Naive thymus-derived CD4-positive, alpha-beta T cell (primary cell): Measurements from ENCODE around the gene WTIP. TPM values are rescaled to one million over a fixed set of nuclear protein-coding genes. Genes with fewer than 3 reads are reported as not detected.

Source experiments
- ATAC-seq: fragments of 150-1000 bp; cut with Tn5 transposase; 2 replicates; pipeline ENCODE4 v1.10.0; 2021; ENCODE audit warnings: mild to moderate bottlenecking, moderate library complexity
- CTCF ChIA-PET: fragments of 350-600 bp; sonication (Branson Sonifier 250); formaldehyde crosslinking; loops from one replicate; lab custom pipeline; 2021; ENCODE audit warnings: antibody characterized with exemption; lab: Charles Lee
- POLR2A ChIA-PET: fragments of 350-600 bp; sonication (Branson Sonifier 250); formaldehyde crosslinking; loops from one replicate; lab custom pipeline; 2021; ENCODE audit warnings: antibody characterized with exemption, inconsistent platforms; lab: Charles Lee
- DNase-seq, 9 donors: peaks; one replicate each; pipeline versions ENCODE4 v3.0.0 to v3.0.0-alpha.2; 2020 to 2022; ENCODE audit warnings: mixed read lengths in 1 of 9
- H3K27ac ChIP-seq: one replicate; pipeline ENCODE4 v1.7.0; 2013; ENCODE audit warnings: mild to moderate bottlenecking, low read depth, low read length, moderate library complexity
- H3K27me3 ChIP-seq, 2 donors: one replicate each; pipeline ENCODE4 v1.7.0; 2013; ENCODE audit warnings: low read length in 2 of 2, mild to moderate bottlenecking in 2 of 2, moderate library complexity in 2 of 2; ENCODE audit not compliant: control insufficient read depth in 2 of 2, insufficient read depth in 2 of 2
- H3K36me3 ChIP-seq, 3 experiments: 1 replicate in 2 of 3; 2 replicates in 1 of 3; pipeline ENCODE4 v1.7.0; 2013; ENCODE audit warnings: low read length in 3 of 3, mild to moderate bottlenecking in 3 of 3, moderate library complexity in 1 of 3; ENCODE audit not compliant: insufficient read depth in 3 of 3, control insufficient read depth in 2 of 3
- H3K4me1 ChIP-seq, 2 donors: one replicate each; pipeline ENCODE4 v1.7.0; 2013; ENCODE audit warnings: low read length in 2 of 2, mild to moderate bottlenecking in 2 of 2, moderate library complexity in 1 of 2; ENCODE audit not compliant: control insufficient read depth in 2 of 2, insufficient read depth in 2 of 2
- H3K4me3 ChIP-seq: 2 replicates; pipeline ENCODE4 v1.7.0; 2013; ENCODE audit warnings: mild to moderate bottlenecking, low read length
- H3K9me3 ChIP-seq, 3 experiments: 1 replicate in 2 of 3; 2 replicates in 1 of 3; pipeline ENCODE4 v1.7.0; 2013; ENCODE audit warnings: low read length in 3 of 3; ENCODE audit not compliant: control insufficient read depth in 2 of 3
- H3K27ac Mint-ChIP-seq, 9 donors: one replicate each; pipeline ENCODE4 v1.8.0; 2020 to 2022; ENCODE audit warnings: mixed read lengths in 9 of 9, mild to moderate bottlenecking in 8 of 9, moderate library complexity in 5 of 9, inconsistent platforms in 2 of 9
- H3K27me3 Mint-ChIP-seq, 5 donors: one replicate each; pipeline ENCODE4 v1.8.0; 2021 to 2022; ENCODE audit warnings: mixed read lengths in 5 of 5, mild to moderate bottlenecking in 1 of 5
- H3K36me3 Mint-ChIP-seq, 5 donors: one replicate each; pipeline ENCODE4 v1.8.0; 2020 to 2022; ENCODE audit warnings: mixed read lengths in 5 of 5, mild to moderate bottlenecking in 3 of 5, inconsistent platforms in 1 of 5
- H3K4me1 Mint-ChIP-seq, 7 donors: one replicate each; pipeline ENCODE4 v1.8.0; 2020 to 2022; ENCODE audit warnings: mixed read lengths in 7 of 7, mild to moderate bottlenecking in 3 of 7, inconsistent platforms in 1 of 7
- H3K4me3 Mint-ChIP-seq, 10 donors: one replicate each; pipeline ENCODE4 v1.8.0; 2020 to 2022; ENCODE audit warnings: mild to moderate bottlenecking in 10 of 10, mixed read lengths in 10 of 10, moderate library complexity in 6 of 10, inconsistent platforms in 2 of 10
- H3K9me3 Mint-ChIP-seq, 11 donors: one replicate each; pipeline ENCODE4 v1.8.0; 2020 to 2022; ENCODE audit warnings: mixed read lengths in 11 of 11, mild to moderate bottlenecking in 4 of 11, inconsistent platforms in 1 of 11, moderate library complexity in 1 of 11
- intact Hi-C, 2 donors: fragments of 100-400 bp; cut with micrococcal nuclease; formaldehyde crosslinking; loops; one replicate each; pipeline ENCODE4 v1.15.1; 2023
- polyA plus RNA-seq, 2 donors: library from polyadenylated mRNA; unstranded; fragments of 300-500 nt; fragmentation: Illumina TruSeq; gene quantifications; one replicate each; pipeline ENCODE4 v1.2.3, GENCODE V29; 2021
- total RNA-seq, 6 experiments: library from RNA in 5 of 6; stranded (reverse) in 5 of 6; gene quantifications; 1 replicate in 5 of 6; 2 replicates in 1 of 6; pipeline ENCODE4 v1.2.3 and lab custom pipeline; 2021 to 2026

WTIP gene
- total and polyA plus RNA-seq, 7 experiments from 2014 or later: 0.08 to 0.77 (median 0.22) TPM; not detected in 2

- Histone ChIP-seq H3K36me3 (no peaks in the 10 kb centered on the region), H3K4me1 (no peaks in the 10 kb centered on the region), H3K27ac (no peak overlapping the region), H3K27me3 (no peaks in the 10 kb centered on the region), H3K4me3 (no peak overlapping the region), H3K9me3 (no peaks in the 10 kb centered on the region)
- H3K36me3 Mint-ChIP-seq: no peaks in the 10 kb centered on the region
- H3K9me3 Mint-ChIP-seq: peaks cover 0 to 2% (median 0%) of the 10 kb centered on the region in 11 donors
- H3K4me1 Mint-ChIP-seq: peaks cover 0 to 9% (median 3%) of the 10 kb centered on the region in 7 donors
- H3K27me3 Mint-ChIP-seq: peaks cover 36 to 56% (median 46%) of the 10 kb centered on the region in 5 donors
- CTCF ChIA-PET: no interaction called here
- peak overlapping the region in 1 of 9 donors; percentile 36 for H3K27ac Mint-ChIP-seq
- no peak overlapping the region for H3K4me3 Mint-ChIP-seq
- ATAC-seq (no peak), DNase-seq (no peak)
- intact Hi-C loops: no loop called here
- POLR2A ChIA-PET: no interaction called here
Measured at GRCh38 chr19:34484328-34484727, 2.8 kb downstream of the WTIP start.

DNA sequence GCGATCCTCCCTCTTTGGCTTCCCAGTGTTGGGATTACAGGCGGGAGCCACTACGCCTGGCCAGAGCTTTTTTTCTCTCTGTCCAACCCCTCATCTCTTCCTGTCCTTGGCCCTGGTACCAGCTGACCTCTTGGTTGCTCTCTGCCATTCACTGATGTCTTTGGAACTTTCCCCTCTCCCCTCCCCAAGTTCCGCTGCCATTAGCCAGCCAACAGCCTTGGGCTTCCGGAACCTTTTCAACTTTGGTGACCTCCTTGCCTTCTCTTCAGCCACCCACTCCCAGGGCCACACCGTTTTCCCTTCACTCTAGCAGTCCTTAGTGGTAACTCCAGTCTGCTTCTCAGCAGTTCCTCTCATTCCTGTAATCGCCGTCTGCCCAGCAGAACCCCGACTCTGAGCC lies 4.3 kb downstream of the WTIP start:
- Mint-ChIP-seq H3K27ac (no peak overlapping the region), H3K4me1 (peaks cover 0 to 9% (median 3%) of the 10 kb centered on the region in 7 donors), H3K4me3 (no peak overlapping the region), H3K27me3 (peaks cover 31 to 44% (median 32%) of the 10 kb centered on the region in 5 donors), H3K9me3 (peaks cover 0 to 2% (median 0%) of the 10 kb centered on the region in 11 donors), H3K36me3 (no peaks in the 10 kb centered on the region)
- Histone ChIP-seq H3K4me3 (no peak overlapping the region), H3K36me3 (no peaks in the 10 kb centered on the region), H3K9me3 (no peaks in the 10 kb centered on the region), H3K27me3 (no peaks in the 10 kb centered on the region), H3K27ac (no peak overlapping the region), H3K4me1 (no peaks in the 10 kb centered on the region)
- DNase-seq (no peak), ATAC-seq (no peak)
- CTCF ChIA-PET: no interaction called here
- intact Hi-C loops: no loop called here
- POLR2A ChIA-PET: interaction anchor here (1.5 kb wide), 1 partner anchor 19 kb away, joined by 3 read pairs; no protein-coding TSS in a partner anchor

DNA sequence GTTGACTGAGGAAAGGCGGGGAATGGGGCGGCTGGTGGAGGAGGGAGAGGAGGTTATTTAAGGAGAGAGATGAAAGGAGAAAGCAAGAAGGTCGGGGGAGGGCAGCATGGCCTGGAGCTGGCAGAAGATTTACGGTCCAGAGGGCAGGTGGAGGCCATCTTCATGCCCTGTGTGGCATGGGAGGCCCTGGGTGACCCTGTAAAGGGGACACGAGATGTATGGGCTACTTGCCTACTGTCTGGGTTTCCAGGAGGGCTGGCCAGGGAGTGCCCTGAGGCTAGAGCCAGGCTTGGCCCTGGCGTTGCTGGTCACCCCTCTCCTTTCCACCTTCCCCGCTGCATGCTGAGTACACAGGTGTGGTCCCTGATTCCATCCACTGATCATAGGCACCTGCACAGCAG lies 6.1 kb downstream of the WTIP start:
- no peak overlapping the region for H3K4me3 ChIP-seq
- no peaks in the 10 kb centered on the region for H3K27me3 ChIP-seq
- H3K9me3 ChIP-seq: no peaks in the 10 kb centered on the region
- Mint-ChIP-seq H3K36me3 (no peaks in the 10 kb centered on the region), H3K27ac (no peak overlapping the region), H3K4me1 (peaks cover 0 to 8% (median 3%) of the 10 kb centered on the region in 7 donors), H3K27me3 (peaks cover 30 to 43% (median 31%) of the 10 kb centered on the region in 5 donors), H3K9me3 (peaks cover 0 to 2% (median 0%) of the 10 kb centered on the region in 11 donors), H3K4me3 (no peak overlapping the region)
- ATAC-seq (no peak), DNase-seq (no peak)
- intact Hi-C loops: no loop called here
- CTCF ChIA-PET: no interaction called here
- no peaks in the 10 kb centered on the region for H3K36me3 ChIP-seq
- no peak overlapping the region for H3K27ac ChIP-seq
- POLR2A ChIA-PET: no interaction called here
- H3K4me1 ChIP-seq: no peaks in the 10 kb centered on the region

GRCh38 chr19:34489175-34489574 lies 7.6 kb downstream of the WTIP start:
- ChIA-PET POLR2A (no interaction called here), CTCF (no interaction called here)
- Histone ChIP-seq H3K9me3 (no peaks in the 10 kb centered on the region), H3K27me3 (no peaks in the 10 kb centered on the region), H3K27ac (no peak overlapping the region), H3K36me3 (no peaks in the 10 kb centered on the region), H3K4me3 (no peak overlapping the region), H3K4me1 (no peaks in the 10 kb centered on the region)
- Mint-ChIP-seq H3K4me1 (no peaks in the 10 kb centered on the region), H3K27ac (no peak overlapping the region), H3K9me3 (peaks cover 0 to 2% (median 0%) of the 10 kb centered on the region in 11 donors), H3K36me3 (peaks cover 0 to 7% (median 0%) of the 10 kb centered on the region in 5 donors), H3K27me3 (peaks cover 15 to 28% (median 16%) of the 10 kb centered on the region in 5 donors), H3K4me3 (no peak overlapping the region)
- no peak for DNase-seq
- intact Hi-C loops: no loop called here
- ATAC-seq: no peak

GRCh38 chr19:34490141-34490766 lies 8.7 kb downstream of the WTIP start:
- Mint-ChIP-seq H3K27ac (no peak overlapping the region), H3K4me3 (no peak overlapping the region)
- CTCF ChIA-PET: interaction anchor here (0.6 kb wide), 1 partner anchor 52 kb away, joined by 3 read pairs; no protein-coding TSS in a partner anchor

GRCh38 chr19:34493038-34493648 lies 11.6 kb downstream of the WTIP start:
- ATAC-seq: no peak
- H3K27ac ChIP-seq: no peak overlapping the region
- Mint-ChIP-seq H3K27me3 (peaks cover 0 to under 1% (median 0%) of the 10 kb centered on the region in 5 donors), H3K36me3 (peaks cover 0 to 7% (median 0%) of the 10 kb centered on the region in 5 donors), H3K4me1 (no peaks in the 10 kb centered on the region), H3K9me3 (peaks cover 0 to 2% (median 0%) of the 10 kb centered on the region in 11 donors), H3K27ac (no peak overlapping the region), H3K4me3 (no peak overlapping the region)
- no peak overlapping the region for H3K4me3 ChIP-seq
- CTCF ChIA-PET: no interaction called here
- H3K36me3 ChIP-seq: no peaks in the 10 kb centered on the region
- no peak for DNase-seq
- H3K27me3 ChIP-seq: no peaks in the 10 kb centered on the region
- POLR2A ChIA-PET: no interaction called here
- no peaks in the 10 kb centered on the region for H3K4me1 ChIP-seq
- intact Hi-C loops: no loop called here
- no peaks in the 10 kb centered on the region for H3K9me3 ChIP-seq

More at GRCh38 chr19:34490141-34490766, 8.7 kb downstream of the WTIP start:
- Mint-ChIP-seq H3K9me3 (peaks cover 0 to 2% (median 0%) of the 10 kb centered on the region in 11 donors), H3K27me3 (peaks cover 9 to 21% (median 13%) of the 10 kb centered on the region in 5 donors), H3K4me1 (no peaks in the 10 kb centered on the region), H3K36me3 (peaks cover 0 to 7% (median 0%) of the 10 kb centered on the region in 5 donors)
- intact Hi-C loops: no loop called here
- ATAC-seq (no peak), DNase-seq (no peak)
- Histone ChIP-seq H3K27me3 (no peaks in the 10 kb centered on the region), H3K9me3 (no peaks in the 10 kb centered on the region), H3K4me3 (no peak overlapping the region), H3K4me1 (no peaks in the 10 kb centered on the region), H3K27ac (no peak overlapping the region), H3K36me3 (no peaks in the 10 kb centered on the region)
- POLR2A ChIA-PET: no interaction called here
